ENCODE measurements around the gene SHANK1. TPM values are rescaled to one million over a fixed set of nuclear protein-coding genes. Genes with fewer than 3 reads are reported as not detected.

SHANK1 gene
- total and polyA plus RNA-seq, 2 donors (not counting 3 experiments of a cell fraction or from before 2014, with no cell fraction given): 0.66 to 1.9 TPM

DNA sequence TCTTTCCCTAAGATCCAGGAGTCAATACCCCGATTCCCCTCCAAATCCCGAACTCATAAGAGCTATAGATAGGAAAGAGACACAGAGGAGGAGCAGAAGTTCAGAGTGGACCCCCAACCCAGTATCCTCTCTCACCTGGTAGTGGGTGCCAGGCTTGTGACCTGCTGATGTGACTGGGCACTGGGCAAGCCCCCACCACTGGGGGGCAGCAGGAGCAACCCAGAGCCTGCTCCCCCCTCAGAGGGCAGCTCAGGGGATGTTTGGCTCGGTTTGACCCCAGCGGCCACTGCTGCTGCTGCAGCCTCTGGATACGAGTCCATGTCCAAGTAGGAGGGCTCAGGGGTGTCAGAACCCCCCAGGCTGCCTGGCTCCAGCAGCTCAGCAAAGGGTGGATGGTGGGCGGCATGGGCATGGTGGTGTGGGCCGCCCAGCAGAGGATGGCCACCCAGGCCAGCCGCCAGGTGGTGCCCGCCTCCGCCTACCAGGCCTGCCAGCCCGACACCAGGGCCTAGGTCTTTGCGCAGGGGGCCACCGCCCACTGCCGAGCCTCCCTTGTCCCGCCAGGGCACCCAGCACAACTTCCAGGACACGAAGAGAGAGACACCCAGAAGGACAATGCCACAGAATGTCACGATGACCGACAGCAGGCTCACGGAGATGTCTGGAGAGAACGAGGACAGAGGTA lies 87.3 kb downstream of the SHANK1 start:
- Histone ChIP-seq H3K9me3 (replicated peaks; ENCODE audit: control insufficient read depth, insufficient read depth, low read length) (no peaks in the 10 kb centered on the region), H3K9ac (replicated peaks; ENCODE audit: extremely low read depth, insufficient read depth, low read length) (no peak overlapping the region), H3K27me3 (ENCODE audit: control insufficient read depth in 2 of 2, insufficient read depth in 2 of 2, low read length in 2 of 2) (no peaks in the 10 kb centered on the region), H3K36me3 (ENCODE audit: control insufficient read depth in 2 of 2, extremely low read depth in 1 of 2, insufficient read depth in 2 of 2, low read length in 2 of 2) (no peaks in the 10 kb centered on the region), H4K20me1 (replicated peaks; ENCODE audit: control insufficient read depth, extremely low read depth, insufficient read depth, low read length) (no peaks in the 10 kb centered on the region), H3K27ac (ENCODE audit: insufficient read depth, low read depth, low read length) (no peak overlapping the region), H3K9me1 (replicated peaks; ENCODE audit: control insufficient read depth, extremely low read depth, insufficient read depth, low read length) (no peaks in the 10 kb centered on the region), H3K4me3 (replicated peaks in 1 of 3; ENCODE audit: insufficient read depth in 1 of 3, low read depth in 1 of 3, low read length in 3 of 3) (no peak overlapping the region), H3K4me1 (ENCODE audit: control insufficient read depth, extremely low read depth, insufficient read depth, low read length) (no peaks in the 10 kb centered on the region), H3K4me2 (ENCODE audit: insufficient read depth, low read length) (no peak overlapping the region), H3K79me2 (ENCODE audit: control insufficient read depth, insufficient read depth, low read length) (no peaks in the 10 kb centered on the region), H2AFZ (ENCODE audit: low read depth, low read length) (no peak overlapping the region)
- BruUV-seq (replicated peaks): no TSS peak
- DNase-seq (ENCODE audit: low read depth, low spot score) (no peak), FAIRE-seq (no peak)
- dilution Hi-C loops (cut with MboI; ENCODE audit: extremely low pct_ligation_motif_present, low sequenced_read_pairs) (no loop called here), intact Hi-C loops (cut with micrococcal nuclease) (no loop called here)
- TF ChIP-seq JUN (IDR thresholded peaks at IDR 0.05; ENCODE audit: borderline replicate concordance, insufficient read depth, insufficient read length, low read depth) (no peak), FOS (IDR thresholded peaks at IDR 0.05; ENCODE audit: borderline replicate concordance, insufficient read depth, low read length) (no peak), EZH2 (IDR thresholded peaks at IDR 0.05; ENCODE audit: borderline replicate concordance, low read depth, low read length, severe bottlenecking) (no peak), GATA2 (IDR thresholded peaks at IDR 0.05; ENCODE audit: insufficient read depth, insufficient read length, low read depth, low read length) (no peak), POLR2A (IDR thresholded peaks at IDR 0.05; ENCODE audit: low read depth, low read length) (no peak), MYC (IDR thresholded peaks at IDR 0.05; ENCODE audit: low read depth, low read length) (no peak), POLR2AphosphoS5 (IDR thresholded peaks at IDR 0.05; ENCODE audit: insufficient read depth, low read depth, low read length) (no peak)
- TF ChIP-seq, protein P1, sequence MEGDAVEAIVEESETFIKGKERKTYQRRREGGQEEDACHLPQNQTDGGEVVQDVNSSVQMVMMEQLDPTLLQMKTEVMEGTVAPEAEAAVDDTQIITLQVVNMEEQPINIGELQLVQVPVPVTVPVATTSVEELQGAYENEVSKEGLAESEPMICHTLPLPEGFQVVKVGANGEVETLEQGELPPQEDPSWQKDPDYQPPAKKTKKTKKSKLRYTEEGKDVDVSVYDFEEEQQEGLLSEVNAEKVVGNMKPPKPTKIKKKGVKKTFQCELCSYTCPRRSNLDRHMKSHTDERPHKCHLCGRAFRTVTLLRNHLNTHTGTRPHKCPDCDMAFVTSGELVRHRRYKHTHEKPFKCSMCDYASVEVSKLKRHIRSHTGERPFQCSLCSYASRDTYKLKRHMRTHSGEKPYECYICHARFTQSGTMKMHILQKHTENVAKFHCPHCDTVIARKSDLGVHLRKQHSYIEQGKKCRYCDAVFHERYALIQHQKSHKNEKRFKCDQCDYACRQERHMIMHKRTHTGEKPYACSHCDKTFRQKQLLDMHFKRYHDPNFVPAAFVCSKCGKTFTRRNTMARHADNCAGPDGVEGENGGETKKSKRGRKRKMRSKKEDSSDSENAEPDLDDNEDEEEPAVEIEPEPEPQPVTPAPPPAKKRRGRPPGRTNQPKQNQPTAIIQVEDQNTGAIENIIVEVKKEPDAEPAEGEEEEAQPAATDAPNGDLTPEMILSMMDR (IDR thresholded peaks at IDR 0.05; ENCODE audit: extremely low read depth in 1 of 2, insufficient read depth in 1 of 2, low read depth in 1 of 2, low read length in 2 of 2): no peak
- TF ChIP-seq, protein P2, sequence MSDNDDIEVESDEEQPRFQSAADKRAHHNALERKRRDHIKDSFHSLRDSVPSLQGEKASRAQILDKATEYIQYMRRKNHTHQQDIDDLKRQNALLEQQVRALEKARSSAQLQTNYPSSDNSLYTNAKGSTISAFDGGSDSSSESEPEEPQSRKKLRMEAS (IDR thresholded peaks at IDR 0.05; ENCODE audit: insufficient read depth, insufficient read length): no peak
- CTCF ChIA-PET: interaction anchor here (1.1 kb wide), 1 partner anchor 94 kb away, joined by 3 read pairs; no protein-coding TSS in a partner anchor
- POLR2A ChIA-PET: no interaction called here

Data from endothelial cell of umbilical vein (primary cell).